Measurements from ENCODE around the gene FICD.

The FICD gene

GRCh38 chr12:108502922-108503321 is 12.2 kb upstream of the FICD start:
- DNase-seq (ENCODE audit: low read depth), result no peak

- DNase-seq (ENCODE audit: low read depth), result no peak
Measured at GRCh38 chr12:108505129-108505528, 9.9 kb upstream of the FICD start.

GRCh38 chr12:108507971-108508642 is 7.0 kb upstream of the FICD start:
- no peak for DNase-seq (ENCODE audit: low read depth)

DNA sequence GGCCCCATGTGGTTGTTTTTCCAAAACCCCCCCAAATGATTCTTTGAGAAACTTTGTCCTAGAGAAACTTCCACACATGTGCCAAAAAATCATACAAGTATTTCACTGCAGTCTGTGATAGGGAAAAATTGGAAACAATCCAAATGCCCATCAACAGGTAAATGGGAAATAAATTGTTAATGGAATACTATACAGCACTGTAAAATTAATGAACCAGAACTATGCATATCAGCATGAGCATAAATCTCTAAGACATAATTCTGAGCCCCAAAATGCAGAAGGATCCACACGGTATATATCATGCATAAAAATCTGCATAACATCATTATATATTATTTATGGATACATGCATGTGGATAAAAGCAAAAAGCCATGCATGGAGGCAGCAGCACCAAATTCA is 5.3 kb upstream of the FICD start:
- DNase-seq (ENCODE audit: low read depth), result no peak

GRCh38 chr12:108510836-108511235 is 4.2 kb upstream of the FICD start:
- no peak for DNase-seq (ENCODE audit: low read depth)

- peak; percentile 32 for DNase-seq (ENCODE audit: low read depth)
Measured at GRCh38 chr12:108511633-108512540, 3.2 kb upstream of the FICD start.

- no peak for DNase-seq (ENCODE audit: low read depth)
Measured at GRCh38 chr12:108514468-108514972, 557 bp upstream of the FICD start.

DNA sequence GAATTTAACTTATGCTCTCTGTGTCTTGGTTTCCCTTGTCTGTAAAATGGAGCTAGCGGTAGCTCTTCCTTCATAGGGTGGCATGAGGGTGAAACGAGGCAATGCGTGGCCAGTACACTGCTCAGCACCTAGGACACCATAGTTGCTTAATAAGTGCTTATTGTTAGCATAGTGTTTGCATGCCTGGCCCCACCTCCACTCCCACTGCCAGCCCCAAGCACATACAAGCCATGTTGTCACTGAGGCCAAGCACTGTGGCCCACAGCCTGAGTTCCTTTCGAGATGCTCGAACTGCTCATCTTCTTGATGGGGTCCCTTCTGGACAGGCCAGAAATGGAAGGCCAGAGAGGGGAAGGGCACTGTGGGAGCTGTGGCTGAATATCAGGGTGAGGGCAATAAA is 839 bp downstream of the FICD start:
- DNase-seq (ENCODE audit: low read depth), result no peak

GRCh38 chr12:108516511-108517275 is 1.6 kb downstream of the FICD start:
- DNase-seq (ENCODE audit: low read depth), result no peak

- DNase-seq (ENCODE audit: low read depth), result no peak
Measured at GRCh38 chr12:108517288-108518100, 2.4 kb downstream of the FICD start.

GRCh38 chr12:108518101-108518715 is 3.1 kb downstream of the FICD start:
- DNase-seq (ENCODE audit: low read depth), result no peak

DNA sequence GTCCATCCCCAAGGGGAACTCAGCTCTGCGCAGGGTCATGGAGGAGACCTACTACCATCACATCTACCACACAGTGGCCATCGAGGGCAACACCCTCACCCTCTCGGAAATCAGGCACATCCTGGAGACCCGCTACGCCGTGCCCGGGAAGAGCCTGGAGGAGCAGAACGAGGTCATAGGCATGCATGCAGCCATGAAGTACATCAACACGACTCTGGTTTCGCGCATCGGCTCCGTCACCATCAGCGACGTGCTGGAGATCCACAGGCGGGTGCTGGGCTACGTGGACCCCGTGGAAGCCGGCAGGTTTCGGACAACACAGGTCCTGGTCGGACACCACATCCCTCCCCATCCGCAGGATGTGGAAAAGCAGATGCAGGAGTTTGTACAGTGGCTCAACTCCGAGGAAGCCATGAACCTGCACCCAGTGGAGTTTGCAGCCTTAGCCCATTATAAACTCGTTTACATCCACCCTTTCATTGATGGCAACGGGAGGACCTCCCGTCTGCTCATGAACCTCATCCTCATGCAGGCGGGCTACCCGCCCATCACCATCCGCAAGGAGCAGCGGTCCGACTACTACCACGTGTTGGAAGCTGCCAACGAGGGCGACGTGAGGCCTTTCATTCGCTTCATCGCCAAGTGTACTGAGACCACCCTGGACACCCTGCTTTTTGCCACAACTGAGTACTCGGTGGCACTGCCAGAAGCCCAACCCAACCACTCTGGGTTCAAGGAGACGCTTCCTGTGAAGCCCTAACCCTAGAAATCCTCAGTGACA is 3.8 kb downstream of the FICD start:
- DNase-seq (ENCODE audit: low read depth), result no peak

DNA sequence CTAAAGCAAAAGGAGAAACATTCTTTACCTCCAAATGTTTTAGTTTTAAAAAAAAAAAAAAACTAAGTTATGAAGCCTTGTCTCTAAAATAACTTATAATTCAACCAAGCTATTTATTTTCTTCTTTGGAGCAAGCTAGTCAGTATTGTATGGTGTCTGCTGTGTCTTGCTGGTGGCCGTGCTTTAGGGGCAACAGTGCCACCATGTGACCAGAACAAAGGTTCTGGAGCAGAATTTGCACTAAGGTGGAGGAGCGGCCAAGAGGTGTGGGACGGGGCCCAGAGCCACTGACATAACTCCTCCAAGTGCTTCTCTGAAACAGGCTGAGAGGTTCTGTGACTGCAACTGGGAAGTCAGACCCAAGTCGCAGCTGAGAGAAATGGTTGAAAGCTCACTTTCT is 4.5 kb downstream of the FICD start:
- DNase-seq (ENCODE audit: low read depth), result no peak

DNA sequence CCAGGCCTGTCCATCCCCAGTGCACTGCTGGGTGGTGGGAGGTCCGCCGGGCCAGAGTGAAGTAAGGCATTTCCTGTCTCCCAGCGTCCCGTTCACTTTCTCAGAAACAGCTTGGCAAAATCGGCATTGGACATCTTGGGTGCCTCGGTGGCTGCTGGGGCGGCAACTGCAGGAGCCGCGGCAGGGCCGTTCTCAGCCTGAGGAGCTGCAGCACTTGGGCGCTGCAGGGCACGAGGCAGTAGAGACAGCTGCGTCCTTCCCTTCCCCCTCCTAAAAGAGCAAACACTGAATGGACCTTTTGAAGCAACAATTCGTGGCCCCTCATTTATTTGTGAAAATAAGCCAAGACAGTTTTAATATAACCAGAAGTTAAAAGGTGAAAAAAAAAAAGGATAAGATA is 8.3 kb downstream of the FICD start:
- DNase-seq (ENCODE audit: low read depth), result no peak

GRCh38 chr12:108525681-108526080 is 10.6 kb downstream of the FICD start:
- DNase-seq (ENCODE audit: low read depth), result no peak

GRCh38 chr12:108526482-108527165 is 11.5 kb downstream of the FICD start:
- DNase-seq (ENCODE audit: low read depth), result no peak

DNA sequence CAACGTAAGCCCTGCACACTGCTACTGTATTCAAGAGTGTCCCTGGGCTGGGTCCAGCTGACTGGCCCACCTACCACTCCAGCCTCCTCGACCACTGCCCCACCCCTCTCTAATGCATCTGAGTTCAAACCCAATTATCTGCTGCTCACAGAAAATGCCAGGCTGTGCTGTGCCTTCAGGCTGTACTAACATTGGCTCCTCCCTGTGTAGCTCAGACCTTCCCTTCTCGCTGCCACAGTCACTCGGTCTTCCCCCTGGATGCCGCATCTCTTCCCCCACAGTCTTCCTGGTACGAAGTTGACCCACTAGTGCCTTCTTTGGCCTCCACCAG is 12.1 kb downstream of the FICD start:
- no peak for DNase-seq (ENCODE audit: low read depth)

DNA sequence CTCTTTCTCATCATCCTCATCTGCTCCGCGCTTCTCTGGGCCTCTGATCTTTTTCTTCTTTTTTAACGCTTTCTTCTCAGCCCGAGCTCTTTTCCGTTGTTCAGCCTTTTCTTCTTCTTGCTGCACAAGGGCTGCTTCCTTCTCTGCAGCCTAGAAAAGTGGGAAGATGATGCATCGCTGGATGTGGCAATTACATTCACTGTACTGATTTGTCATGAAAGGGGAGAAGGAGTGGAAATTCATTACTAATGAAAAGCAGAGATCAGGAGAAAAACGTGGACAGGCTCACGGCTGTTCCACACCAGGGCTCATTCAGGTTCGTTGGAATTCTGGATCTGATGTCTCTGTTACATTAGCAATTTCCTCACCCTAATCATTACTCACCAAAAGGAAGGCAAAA is 15.1 kb downstream of the FICD start:
- DNase-seq (ENCODE audit: low read depth), result no peak

- no peak for DNase-seq (ENCODE audit: low read depth)
Measured at GRCh38 chr12:108531929-108532848, 17.1 kb downstream of the FICD start.

Measured in CMK (cell line).